Measurements from ENCODE around the gene KBTBD4.

GRCh38 chr11:47571357-47571729 lies 7.4 kb downstream of the KBTBD4 start:
- TF ChIP-seq CTCF (IDR thresholded peaks at IDR 0.05) (no peak), POLR2AphosphoS5 (IDR thresholded peaks at IDR 0.05) (no peak), POLR2A (IDR thresholded peaks at IDR 0.05) (no peak)

All from suprapubic skin (tissue), 4 donors.